ENCODE data around the gene TESPA1.
"Not testable (repeated sequence)": the region's sequence is repeated elsewhere in the genome, so short reads cannot be mapped to it uniquely, and the experiment has no call there.

TESPA1 gene

GRCh38 chr12:54986773-54987172 is 2.2 kb upstream of the TESPA1 start:
- in situ Hi-C loops (cut with MboI; ENCODE audit: low sequenced_read_pairs) = not testable (repeated sequence)

- in situ Hi-C loops (cut with MboI; ENCODE audit: low sequenced_read_pairs) = no loop called here
Observed at GRCh38 chr12:54983536-54984101, 943 bp downstream of the TESPA1 start.

GRCh38 chr12:54981796-54982195 is 2.8 kb downstream of the TESPA1 start:
- in situ Hi-C loops (cut with MboI; ENCODE audit: low sequenced_read_pairs) = no loop called here

DNA sequence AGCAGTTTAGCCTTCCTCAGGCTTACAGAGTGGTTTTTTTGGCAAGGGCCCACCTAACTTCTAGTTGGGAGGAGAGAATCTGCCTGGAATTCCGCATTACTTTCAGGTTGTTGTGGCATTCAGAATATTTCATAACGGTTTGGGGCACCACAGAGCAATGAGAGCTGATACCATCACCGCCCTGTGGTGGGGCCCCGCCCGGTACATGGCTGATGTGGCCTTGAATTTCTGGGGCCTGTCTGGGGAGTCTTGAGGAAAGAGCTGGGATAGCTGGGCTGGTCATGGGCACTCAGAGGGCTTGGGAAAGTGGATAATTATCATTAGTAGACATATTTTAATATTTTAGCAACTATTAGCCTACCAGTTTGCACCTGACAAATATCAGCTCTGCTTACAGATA is 4.2 kb downstream of the TESPA1 start:
- in situ Hi-C loops (cut with MboI; ENCODE audit: low sequenced_read_pairs) = no loop called here

DNA sequence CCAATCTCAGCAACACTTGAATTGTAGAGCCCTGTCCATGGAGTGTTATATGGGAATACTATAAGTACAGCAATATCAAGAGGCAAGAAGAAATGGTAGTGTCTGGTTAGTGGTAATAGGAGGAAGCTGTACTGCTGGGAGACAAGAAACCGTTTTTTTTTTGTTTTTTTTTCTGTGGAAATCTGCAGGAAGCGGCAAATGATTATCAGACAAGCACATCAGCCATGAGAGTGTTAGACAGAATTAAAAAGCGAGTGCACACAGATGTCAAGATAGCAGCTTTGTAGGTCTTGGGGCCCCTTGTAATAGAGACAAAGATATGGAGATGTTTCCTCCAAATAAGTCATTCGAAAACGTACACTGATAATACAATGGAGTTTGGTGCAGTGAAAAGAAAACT is 6.7 kb downstream of the TESPA1 start:
- in situ Hi-C loops (cut with MboI; ENCODE audit: low sequenced_read_pairs) = no loop called here

DNA sequence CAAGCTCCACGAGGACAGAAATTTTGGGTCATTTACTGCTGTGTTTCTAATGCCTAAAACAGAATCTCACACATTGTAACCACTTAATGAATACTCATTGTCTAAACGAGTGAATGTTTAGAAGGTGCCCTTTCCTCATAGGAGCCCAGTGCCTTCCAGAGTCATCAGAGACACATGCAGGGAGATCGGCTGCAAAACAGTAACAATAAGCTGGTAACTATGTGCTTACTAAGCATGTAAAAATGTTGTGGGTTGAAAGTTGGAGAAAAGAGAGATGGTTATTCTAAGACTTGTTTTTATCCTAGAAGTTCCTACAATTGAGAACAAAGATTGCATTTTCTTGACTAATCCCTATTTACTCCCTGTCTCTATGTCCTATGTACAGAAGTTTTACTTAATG is 7.4 kb downstream of the TESPA1 start:
- in situ Hi-C loops (cut with MboI; ENCODE audit: low sequenced_read_pairs) = no loop called here

GRCh38 chr12:54975875-54976274 is 8.7 kb downstream of the TESPA1 start:
- in situ Hi-C loops (cut with MboI; ENCODE audit: low sequenced_read_pairs) = no loop called here

DNA sequence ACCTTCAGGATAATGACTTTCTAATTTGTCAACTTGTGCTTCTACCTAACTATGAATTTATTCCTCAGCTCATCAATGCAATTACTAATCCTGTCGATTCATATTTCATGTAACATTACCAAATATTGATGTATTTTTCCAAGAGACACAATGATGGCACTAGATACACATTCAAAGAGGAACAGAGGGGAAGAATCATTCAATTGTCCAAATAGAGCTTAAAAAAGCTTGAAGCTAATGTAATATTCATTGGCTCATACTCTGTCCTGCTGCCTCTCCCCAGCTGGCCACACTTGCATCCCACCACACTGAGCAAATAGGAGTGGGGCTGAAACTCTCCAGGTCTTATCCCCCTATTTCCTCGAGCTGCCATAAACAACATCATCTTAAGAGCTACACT is 9.3 kb downstream of the TESPA1 start:
- in situ Hi-C loops (cut with MboI; ENCODE audit: low sequenced_read_pairs) = no loop called here

GRCh38 chr12:54974279-54974678 is 10.3 kb downstream of the TESPA1 start:
- in situ Hi-C loops (cut with MboI; ENCODE audit: low sequenced_read_pairs) = no loop called here

- in situ Hi-C loops (cut with MboI; ENCODE audit: low sequenced_read_pairs) = no loop called here
Observed at GRCh38 chr12:54973556-54973955, 11.0 kb downstream of the TESPA1 start.

DNA sequence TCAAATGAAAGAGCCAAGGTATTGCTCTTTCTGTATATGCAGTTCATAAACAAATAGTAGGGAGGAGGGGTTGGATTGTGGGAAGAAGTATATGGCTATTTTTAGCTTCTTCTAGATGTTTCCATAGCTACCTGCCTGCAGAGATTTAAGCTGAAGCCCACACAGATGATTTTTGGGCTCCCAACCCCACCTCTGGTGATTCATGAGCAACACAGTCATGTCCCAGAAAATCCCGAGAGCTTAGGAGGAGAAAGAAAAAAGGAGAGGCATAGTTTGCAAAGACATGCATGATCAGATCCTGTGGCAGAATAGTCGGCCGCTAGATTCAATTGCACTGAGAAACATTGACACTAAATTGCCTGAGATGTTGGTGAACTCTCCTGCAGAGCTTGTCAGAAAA is 13.8 kb downstream of the TESPA1 start:
- in situ Hi-C loops (cut with MboI; ENCODE audit: low sequenced_read_pairs) = no loop called here

DNA sequence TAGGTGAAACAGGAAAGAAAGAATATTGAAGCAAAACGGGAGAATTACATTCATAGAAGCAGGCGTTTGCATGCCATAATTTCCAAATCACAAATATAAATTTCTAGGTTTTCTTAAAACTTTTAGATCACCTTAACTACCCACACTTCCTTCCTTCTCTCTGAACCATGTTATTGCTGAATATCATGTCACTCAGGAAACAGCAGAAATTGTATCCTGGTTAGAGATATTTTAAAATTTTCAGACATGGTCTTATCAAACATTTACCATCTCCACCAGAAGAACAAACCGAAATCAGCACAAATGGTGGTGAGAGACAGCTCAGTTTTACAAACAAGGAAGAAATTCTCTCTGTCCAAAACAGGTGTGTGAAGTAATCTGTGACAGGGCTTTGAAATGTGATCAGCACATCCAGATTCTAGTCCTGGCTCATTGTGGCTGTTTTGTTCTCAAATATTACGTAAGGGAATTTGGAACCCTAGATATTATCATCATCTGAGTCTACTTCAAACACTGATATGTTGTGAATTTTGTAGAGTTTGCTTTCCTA is 16.3 kb downstream of the TESPA1 start:
- in situ Hi-C loops (cut with MboI; ENCODE audit: low sequenced_read_pairs) = no loop called here

DNA sequence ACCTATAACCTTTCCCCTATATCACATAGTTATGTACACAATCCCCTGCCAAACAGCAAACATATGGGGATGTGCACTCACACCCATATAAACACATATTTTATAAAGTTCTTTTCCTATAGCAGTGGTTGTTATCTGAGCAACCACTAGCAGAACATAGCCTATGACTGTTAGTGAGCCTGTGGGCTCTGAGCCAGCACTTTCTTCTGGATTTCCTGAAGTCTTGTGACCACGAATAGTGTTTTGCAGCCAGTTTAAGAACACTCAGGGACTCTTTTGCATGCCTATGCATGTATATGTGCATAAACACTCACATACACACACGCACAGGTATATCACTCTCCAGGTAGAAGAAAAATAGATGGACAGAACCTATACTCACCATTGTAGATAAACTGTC is 17.1 kb downstream of the TESPA1 start:
- in situ Hi-C loops (cut with MboI; ENCODE audit: low sequenced_read_pairs) = no loop called here

DNA sequence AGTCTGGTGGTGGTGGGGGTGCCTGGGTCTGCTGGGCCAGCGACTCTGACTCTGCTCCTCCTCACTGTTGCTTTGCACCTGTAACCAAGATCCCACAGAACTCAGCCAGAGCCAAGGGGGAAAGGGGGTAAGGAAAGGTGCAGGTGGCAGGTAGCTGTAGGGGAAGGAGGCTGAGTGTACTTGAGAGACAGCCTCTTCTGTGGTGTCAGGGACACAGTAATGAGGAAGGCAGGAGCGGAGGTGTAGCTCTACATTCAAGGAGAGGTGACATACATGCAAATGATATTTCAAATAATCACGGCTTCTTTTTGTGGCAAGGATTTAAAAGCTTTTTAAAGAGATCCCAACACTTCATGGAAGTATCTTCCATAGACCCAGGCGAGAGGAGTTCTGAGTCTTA is 23.4 kb downstream of the TESPA1 start:
- in situ Hi-C loops (cut with MboI; ENCODE audit: low sequenced_read_pairs) = no loop called here

- in situ Hi-C loops (cut with MboI; ENCODE audit: low sequenced_read_pairs) = no loop called here
Observed at GRCh38 chr12:54959291-54960018, 25.1 kb downstream of the TESPA1 start.

GRCh38 chr12:54958048-54958658 is 26.4 kb downstream of the TESPA1 start:
- in situ Hi-C loops (cut with MboI; ENCODE audit: low sequenced_read_pairs) = no loop called here

GRCh38 chr12:54956818-54957641 is 27.5 kb downstream of the TESPA1 start:
- in situ Hi-C loops (cut with MboI; ENCODE audit: low sequenced_read_pairs) = no loop called here

DNA sequence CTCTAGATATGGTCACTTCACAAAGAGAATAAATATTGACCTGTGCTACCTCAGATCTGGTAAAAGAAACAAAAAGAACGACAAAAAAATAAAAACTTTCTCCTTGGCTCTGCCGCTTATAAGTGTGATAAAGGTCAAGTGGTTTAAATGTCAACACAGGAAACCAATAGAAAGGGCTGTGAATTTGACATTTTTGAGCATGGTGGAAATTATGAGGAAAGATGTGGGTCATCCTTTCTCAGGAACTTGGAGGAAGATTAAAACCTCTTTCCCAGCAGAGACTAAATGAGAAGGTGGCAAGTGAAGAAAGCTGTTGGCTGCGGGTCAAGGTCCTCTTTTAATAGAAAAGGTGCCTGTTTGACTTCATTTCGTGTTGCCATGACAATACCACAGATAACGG is 28.2 kb downstream of the TESPA1 start:
- in situ Hi-C loops (cut with MboI; ENCODE audit: low sequenced_read_pairs) = no loop called here

DNA sequence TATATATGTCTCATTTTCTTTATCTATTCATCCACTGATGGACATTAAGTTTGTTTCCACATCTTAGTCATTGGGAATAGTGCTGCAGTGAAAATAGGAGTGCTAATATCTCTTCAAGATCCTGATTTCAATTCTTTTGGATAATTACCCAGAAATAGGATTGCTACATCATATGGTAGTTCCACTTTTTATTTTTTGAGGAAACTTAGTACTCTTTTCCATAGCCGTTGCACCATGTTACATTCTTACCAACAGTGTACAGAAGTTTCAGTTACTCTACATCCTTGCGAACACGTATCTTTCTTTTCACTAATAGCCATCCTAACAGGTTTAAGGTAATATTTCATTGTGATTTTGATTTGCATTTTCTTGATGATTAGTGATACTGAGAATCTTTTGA is 29.8 kb downstream of the TESPA1 start:
- in situ Hi-C loops (cut with MboI; ENCODE audit: low sequenced_read_pairs) = no loop called here

- in situ Hi-C loops (cut with MboI; ENCODE audit: low sequenced_read_pairs) = no loop called here
Observed at GRCh38 chr12:54954228-54954627, 30.3 kb downstream of the TESPA1 start.

DNA sequence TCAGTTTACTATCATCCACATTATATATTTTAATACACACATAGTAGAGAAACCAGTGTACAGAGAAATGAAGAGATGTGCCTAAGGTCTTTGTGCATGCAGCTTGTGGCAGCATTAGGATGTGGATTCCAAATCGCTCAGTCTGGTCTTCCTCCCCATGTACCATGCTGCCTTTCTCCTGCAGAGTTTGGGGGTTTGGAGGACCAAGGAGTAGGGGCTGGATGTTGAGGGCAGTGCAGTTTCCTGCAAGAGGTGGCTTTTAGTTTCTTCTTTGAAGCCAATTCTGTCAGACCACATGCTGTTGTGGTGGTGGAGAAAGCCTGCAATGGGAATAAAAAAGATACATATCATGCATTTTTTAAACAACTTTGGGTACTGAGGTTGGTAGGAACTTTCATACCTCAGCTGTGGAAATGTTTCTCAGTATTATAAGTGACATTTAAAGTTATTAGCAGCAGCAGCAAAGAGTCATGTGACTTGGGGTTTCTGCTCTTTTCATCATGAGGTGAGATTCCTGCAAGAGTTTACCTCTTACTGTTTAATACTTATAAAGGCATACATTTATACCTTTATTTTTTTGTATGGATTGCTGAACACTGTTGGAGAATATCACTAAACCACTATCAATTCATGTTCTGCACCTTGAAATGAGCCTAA is 34.4 kb downstream of the TESPA1 start:
- in situ Hi-C loops (cut with MboI; ENCODE audit: low sequenced_read_pairs) = no loop called here

Measured in HL-60/S4 treated with retinoic acid at 250 ng/mL for 4 days and 3 days (cell line).